ENCODE results near the gene NAA50. TPM values are rescaled to one million over a fixed set of nuclear protein-coding genes. Genes with fewer than 3 reads are reported as not detected.

The NAA50 gene
- total RNA-seq, 4 donors from 2014 or later: 125 to 181 (median 138) TPM

DNA sequence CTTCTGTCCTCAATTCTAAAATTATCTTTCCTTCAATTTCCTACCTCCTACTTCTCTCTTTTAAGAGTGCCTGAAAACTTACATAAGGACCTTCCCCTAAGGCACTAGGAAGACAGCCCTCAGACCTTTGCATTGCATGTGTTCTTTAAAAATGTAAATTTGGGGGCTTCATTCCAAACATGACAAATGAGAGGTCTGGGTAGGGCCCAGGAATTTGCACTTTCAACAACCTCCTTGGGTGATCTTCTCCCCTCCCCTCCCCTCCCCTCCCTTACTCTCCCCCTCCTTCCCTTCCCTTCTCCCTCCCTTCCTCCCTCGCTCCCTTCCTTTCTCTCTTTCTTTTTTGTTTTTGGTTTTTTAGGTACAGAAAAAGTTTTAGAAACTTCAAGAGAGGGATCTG is 68.3 kb downstream of the NAA50 start:
- no peak overlapping the region for H3K4me3 ChIP-seq (ENCODE audit: low read depth, poor library complexity, severe bottlenecking)
- TF ChIP-seq POLR2A (IDR thresholded peaks at IDR 0.05) (no peak), CTCF (IDR thresholded peaks at IDR 0.05) (no peak)
- DNase-seq (ENCODE audit: low spot score in 2 of 2): no peak
- intact Hi-C loops (cut with DNase I; ENCODE audit: low total_unique reads): no loop called here
- WGBS, 2 donors: 89 to 95% methylated on average over 1 of the region's 1 CpG

DNA sequence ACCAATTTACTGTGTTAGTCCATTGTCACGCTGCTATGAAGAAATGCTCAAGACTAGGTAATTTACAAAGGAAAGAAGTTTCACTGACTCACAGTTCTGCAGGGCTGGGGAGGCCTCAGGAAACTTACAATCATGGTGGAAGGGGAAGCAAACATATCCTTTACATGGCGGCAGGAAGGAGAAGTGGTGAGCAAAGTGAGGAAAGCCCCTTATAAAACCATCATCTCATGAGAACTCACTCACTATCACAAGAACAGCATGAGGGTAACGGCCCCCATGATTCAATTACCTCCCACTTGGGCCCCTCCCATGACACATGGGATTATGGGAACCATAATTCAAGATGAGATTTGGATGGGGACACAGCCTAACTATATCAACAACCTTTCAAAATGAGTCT is 69.8 kb downstream of the NAA50 start:
- no peak overlapping the region for H3K4me3 ChIP-seq (ENCODE audit: low read depth, poor library complexity, severe bottlenecking)
- TF ChIP-seq POLR2A (IDR thresholded peaks at IDR 0.05) (no peak), CTCF (IDR thresholded peaks at IDR 0.05) (no peak)
- intact Hi-C loops (cut with DNase I; ENCODE audit: low total_unique reads): no loop called here
- 81 to 92% methylated on average over 3 of the region's 3 CpGs for WGBS, 2 donors
- no peak for DNase-seq (ENCODE audit: low spot score in 2 of 2)

- 49 to 53% methylated on average over 4 of the region's 4 CpGs for WGBS, 2 donors
- no peak overlapping the region for H3K4me3 ChIP-seq (ENCODE audit: low read depth, poor library complexity, severe bottlenecking)
- no peak for DNase-seq (ENCODE audit: low spot score in 2 of 2)
- intact Hi-C loops (cut with DNase I; ENCODE audit: low total_unique reads): no loop called here
- TF ChIP-seq POLR2A (IDR thresholded peaks at IDR 0.05): no peak
- TF ChIP-seq CTCF (IDR thresholded peaks at IDR 0.05): no peak
These were observed 72.5 kb downstream of the NAA50 start for GRCh38 chr3:113673593-113673992.

DNA sequence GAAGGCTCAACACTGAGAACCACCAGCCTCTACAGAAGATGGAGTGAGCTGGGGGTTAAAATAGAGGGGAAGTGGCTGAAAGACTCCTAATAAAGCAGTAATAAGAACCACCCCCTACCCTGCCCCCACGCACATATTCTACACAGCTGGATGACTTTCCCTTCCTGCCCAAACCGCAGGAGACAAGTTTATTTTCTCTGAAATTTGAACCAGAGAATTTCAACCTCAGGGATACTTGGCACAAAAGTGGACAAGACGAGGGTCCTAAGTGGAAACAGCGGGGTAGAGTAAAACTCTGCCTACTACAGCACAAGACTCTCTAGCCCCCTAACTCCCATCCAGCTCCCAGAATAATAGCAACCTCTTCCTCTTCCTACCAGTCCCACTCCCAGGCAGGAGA is 78.0 kb downstream of the NAA50 start:
- DNase-seq (ENCODE audit: low spot score in 2 of 2): no peak
- intact Hi-C loops (cut with DNase I; ENCODE audit: low total_unique reads): no loop called here
- no peak overlapping the region for H3K4me3 ChIP-seq (ENCODE audit: low read depth, poor library complexity, severe bottlenecking)
- TF ChIP-seq CTCF (IDR thresholded peaks at IDR 0.05) (no peak), POLR2A (IDR thresholded peaks at IDR 0.05) (no peak)
- 46 to 64% methylated on average over 4 of the region's 4 CpGs for WGBS, 2 donors

Other genes starting within 250 kb of the NAA50 start
- 10 to 100 TPM in 3 of 4 donors, 1 to 10 TPM in 1; 8.7 to 36.3 (median 16.7) TPM for gene SPICE1, start 231.1 kb downstream of the NAA50 start, total RNA-seq
- gene SIDT1, start 213.7 kb downstream of the NAA50 start, total RNA-seq: 1 to 10 TPM in 2 of 4 donors, under 1 TPM in 2; 0.13 to 2.7 (median 0.99) TPM
- gene USF3, start 49.6 kb downstream of the NAA50 start, total RNA-seq: 10 to 100 TPM; 21.8 to 26.6 (median 24.1) TPM
- gene ATP6V1A, start 786 bp upstream of the NAA50 start, total RNA-seq: 10 to 100 TPM; 41.7 to 77.0 (median 62.7) TPM
- gene GRAMD1C, start 92.5 kb upstream of the NAA50 start, total RNA-seq: 10 to 100 TPM; 23.0 to 38.2 (median 33.2) TPM
- 10 to 100 TPM in 3 of 4 donors, 1 to 10 TPM in 1; 5.8 to 16.5 (median 13.7) TPM for gene ZDHHC23, start 201.8 kb upstream of the NAA50 start, total RNA-seq

Data from lower leg skin (tissue), 4 donors.